ENCODE results near the gene SERTAD2.

Gene SERTAD2

DNA sequence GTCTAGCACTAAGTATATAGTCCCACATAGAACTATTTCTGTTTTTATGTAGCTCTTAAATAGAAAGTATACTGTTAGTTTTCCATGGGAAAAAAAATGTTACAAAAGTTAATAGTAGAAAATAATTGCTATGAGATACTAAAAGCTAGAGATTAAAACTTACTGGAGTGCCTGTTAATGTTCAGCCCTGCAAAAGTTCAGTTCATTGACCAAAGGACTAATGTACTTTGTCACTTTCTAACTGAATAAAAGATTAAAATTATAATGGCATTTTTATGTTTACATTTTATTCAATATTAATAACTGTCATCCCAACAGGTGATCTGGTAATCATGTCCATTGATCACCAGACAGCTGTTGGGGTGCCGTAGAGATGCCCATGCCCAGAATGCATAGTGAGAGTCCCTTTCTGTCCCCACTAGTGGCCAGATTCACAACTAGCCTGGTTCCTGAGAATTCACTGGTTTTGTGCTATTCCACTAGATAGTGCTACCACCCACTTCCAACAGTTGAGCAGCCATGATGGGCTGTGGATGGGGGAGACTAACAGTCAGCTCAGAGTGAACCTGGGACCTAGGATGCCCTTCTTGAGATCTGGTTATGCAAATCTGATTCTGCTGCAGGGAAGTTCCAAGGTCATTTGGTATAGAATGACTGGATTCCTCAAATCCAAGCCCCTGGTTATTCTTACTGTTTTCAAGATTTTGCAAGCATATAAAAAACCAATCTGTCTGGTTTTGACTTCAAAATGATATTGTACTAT is 71.8 kb downstream of the SERTAD2 start:
- DNase-seq, result no peak
